NCI-H510A treated with DMSO at 0.1 percent for 48 hours (cell line): ENCODE data around the gene GRAMD1C.

Experiments used
- DNase-seq: peaks from one replicate; lab custom pipeline; 2025; lab: John Stamatoyannopoulos, UW

The GRAMD1C gene

DNA sequence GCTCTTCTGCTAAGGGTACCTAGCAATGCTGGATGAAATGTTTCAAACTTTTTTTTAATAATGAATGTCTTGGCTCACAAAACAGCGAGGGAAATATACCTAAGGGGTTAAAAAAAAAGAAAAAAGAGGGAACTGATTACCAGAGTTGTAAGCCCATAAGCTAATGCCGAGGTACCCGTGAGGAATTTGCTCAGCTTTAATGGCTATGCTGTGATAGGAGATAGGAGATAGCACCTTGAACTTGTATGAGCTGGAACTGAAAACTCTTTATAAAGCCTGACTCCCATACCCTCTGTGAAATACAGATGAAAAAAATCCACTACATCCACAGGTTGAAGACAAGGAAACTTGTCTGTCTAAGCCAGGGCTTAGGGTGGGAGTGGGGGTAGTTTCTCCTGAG lies 13.9 kb downstream of the GRAMD1C start:
- DNase-seq = no peak

DNA sequence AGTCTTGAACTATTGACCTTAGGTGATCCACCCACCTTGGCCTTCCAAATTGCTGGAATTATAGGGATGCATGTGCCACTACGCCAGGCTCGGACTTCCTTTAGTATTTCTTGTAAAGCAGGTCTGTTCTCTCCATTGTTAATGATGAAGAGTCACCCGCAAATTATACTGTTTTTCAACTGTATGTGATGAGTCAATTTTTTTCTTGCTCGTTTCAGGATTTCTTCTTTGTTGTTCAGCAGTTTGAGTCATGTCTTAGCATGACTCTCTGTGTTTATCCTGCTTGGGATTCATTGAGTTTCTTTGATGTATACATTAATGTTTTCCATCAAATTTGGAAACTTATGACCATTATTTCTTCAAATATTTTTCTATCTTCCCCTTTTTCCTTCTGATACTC lies 28.9 kb downstream of the GRAMD1C start:
- no peak for DNase-seq

DNA sequence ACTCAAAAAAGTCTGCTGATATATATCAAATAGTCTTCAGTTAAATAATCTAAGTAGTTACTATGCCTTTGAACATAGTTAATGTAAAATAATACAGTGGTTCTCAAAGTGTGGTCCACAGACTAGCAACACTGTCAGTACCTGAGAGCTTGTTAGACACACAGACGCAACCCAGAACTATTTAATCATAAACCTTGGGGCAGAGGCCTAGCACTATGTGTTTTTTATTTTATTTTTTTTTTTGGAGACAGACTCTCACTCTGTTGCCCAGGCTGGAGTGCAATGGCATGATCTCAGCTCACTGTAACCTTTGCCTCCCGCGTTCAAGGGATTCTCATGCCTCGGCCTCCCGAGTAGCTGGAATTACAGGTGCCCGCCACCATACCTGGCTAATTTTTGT lies 34.7 kb downstream of the GRAMD1C start:
- no peak for DNase-seq

DNA sequence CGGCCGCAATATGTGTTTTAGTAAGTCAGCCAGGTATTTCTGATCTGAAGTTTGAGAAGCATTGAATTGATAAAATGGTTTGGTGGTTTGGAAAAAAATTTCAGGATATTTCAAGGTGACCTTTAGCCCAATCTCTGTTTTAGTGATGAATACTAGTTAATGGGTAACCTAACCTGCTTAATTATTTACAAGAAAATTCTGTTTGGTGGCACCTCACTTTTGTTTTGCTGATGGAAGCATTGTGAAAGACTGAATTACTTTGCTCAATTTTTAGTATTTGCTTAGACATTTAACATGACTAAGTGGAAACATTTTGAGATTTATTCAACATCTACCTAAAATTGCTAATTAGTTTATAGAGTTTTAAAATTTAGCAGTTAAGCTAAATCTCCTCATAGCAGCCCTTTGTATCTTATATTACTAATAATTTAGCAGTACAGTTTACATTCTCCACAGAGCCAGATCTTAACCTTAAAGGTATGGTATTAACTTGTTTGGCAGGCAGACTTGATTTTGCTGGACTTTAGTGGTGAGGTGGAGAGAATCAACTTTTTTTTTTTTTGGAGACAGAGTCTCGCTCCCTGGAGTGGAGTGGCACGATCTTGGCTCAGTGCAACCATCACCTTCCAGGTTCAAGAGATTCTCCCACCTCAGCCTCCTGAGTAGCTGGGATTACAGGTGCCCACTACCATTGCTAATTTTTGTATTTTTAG lies 35.4 kb downstream of the GRAMD1C start:
- DNase-seq = no peak

DNA sequence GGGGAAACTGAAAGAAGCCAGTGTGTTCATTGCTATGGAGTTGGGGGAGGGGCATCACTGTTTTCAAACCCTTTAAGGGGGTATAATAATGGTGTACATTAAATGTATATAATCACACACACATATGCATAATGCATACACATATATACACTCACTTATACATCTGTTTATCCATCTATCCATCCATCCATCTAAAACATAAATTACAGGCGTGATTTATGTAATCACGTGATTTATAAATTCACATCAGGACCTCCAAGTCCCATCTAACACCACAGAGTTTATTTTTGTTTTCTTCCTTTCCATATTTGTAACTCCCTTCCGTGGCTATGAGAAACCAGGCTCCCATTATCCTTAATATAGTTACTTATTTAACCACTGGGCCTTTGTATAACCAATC lies 39.8 kb downstream of the GRAMD1C start:
- DNase-seq = no peak

DNA sequence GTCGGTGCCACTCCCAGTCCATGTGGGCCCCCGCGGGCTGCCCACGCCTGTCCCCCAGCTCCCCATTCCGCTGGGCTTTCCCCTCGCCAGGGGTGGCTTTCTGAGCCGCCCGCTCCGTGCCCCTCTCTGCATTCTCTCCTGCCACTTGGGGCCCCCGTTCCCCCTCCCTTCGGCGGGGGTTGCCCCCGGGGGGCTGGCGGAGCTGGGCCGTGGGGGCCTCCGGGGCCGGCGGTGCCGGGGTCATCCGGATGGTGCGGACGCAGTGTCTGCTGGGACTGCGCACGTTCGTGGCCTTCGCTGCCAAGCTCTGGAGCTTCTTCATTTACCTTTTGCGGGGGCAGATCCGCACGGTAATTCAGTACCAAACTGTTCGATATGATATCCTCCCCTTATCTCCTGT lies 46.5 kb downstream of the GRAMD1C start:
- DNase-seq = no peak

DNA sequence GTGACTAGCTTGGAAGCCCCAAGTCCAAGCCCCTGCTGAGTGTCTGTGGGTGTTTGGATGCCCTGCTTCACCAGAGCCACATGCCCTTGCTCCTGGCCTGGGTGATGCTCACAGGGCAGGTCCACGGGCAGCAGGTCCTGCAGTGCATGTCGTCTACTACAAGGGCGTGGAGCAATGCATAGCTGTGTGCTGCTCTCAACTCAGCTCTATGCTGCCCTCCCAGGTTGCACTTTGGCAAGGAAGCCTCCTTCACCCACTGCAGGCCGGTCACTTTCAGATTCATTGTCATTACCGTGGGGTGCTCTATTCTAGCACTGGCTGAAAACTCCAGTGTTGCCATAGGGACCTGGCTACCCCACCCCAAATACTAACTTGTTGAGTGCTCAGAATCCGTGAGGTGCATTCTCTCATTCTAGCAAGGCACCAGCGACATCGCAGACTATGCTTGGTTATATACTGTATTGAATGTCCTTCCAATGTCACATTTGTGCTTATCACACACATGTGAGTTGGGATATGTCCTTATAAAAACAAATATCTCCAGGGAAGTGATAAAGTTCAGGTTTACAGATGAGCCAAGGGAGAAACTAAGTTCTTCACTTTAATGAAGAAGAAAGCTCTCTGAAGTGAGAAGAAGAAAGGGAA lies 51.8 kb downstream of the GRAMD1C start:
- DNase-seq = no peak

DNA sequence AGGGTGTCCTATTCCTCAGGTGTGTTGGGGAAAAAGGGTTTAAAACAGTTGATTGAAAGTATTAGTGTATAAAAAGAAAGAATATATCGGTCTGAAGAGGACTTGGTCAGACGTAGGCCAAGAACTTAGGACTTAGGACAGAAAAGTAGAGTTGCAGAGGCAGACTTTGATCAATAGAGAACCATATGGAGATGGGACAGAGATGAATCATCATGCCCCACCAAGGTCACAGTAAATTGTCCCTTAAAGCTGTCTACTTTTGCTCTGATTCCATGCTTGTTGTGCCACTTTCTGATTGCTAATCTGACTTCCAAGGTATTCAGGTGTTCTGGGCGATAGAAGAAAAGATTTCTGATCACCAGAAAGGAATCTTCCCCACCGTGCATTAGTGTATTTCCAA lies 56.3 kb downstream of the GRAMD1C start:
- DNase-seq = no peak

DNA sequence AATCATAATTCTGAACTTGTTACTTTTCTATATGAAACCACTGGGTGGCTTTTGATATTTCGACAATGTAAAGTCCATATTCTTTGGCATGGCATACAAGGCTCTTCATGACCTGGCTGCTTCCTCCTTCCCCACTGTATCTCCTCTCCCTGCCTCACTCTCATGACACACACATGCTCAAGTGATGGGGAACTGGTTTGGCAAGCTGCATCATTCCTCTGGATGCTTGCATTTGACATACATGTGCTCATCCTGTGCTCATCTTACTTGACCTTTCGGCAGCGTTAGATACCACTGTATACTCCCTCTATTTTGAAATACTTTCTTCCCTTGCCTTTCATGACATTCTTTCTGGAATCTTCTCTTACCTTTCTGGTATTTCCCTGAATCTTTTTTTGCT lies 57.4 kb downstream of the GRAMD1C start:
- no peak for DNase-seq

DNA sequence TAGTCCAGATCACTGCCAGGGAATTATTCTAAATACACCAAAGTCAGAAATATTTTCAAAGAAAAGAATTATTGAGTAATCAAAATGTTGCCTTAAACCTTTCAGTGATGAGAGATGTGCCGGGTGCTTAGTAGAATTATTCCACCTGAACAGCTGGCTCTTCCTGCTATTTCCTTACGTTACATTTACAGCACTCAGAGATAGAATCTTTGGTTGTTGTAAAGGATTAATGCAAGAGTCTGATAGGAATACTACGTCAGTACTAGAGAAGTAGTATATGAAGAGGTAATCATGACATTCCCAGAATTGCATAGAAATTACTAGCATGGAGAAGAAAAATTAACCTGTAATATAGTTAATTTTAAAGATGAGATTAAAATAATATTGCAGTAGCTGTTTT lies 58.3 kb downstream of the GRAMD1C start:
- DNase-seq = peak; percentile 49

DNA sequence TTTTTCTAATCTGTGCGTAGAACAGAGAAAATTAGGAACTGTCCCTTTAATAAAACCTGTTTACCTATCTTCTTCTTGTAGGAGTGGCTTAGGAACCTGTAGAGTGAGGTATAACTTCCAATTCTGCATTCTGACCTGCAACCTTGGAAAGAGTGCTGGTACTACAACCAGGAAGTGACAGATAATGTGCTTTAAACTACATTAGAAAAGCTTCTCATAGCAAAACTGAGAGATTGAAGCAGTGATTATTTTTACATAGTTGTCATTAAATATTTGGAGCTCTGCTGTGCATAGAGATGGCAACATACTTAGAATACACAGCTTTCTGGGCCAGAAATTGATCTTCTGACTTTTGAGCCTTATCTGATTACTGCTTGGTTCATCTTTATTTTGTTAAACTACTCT lies 58.8 kb downstream of the GRAMD1C start:
- peak; percentile 50 for DNase-seq

DNA sequence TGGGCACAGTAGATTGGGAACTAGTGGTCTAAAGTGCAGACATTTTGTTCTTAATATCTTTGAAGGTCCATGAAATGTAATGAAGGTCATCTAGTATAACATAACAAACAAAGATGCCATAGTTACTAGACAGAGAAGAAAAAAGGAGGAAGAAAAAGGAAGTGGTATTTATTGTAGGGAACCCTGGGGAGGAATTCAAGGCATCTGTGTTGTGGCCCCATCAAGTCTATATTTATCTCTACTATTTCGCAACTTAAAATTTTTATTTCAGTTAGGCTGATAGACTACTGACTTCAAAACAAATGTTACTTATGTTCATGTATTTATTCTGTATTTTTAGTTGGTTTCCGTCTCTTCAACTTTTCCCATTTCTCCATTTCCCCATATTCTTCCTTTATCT lies 60.3 kb downstream of the GRAMD1C start:
- DNase-seq = no peak

DNA sequence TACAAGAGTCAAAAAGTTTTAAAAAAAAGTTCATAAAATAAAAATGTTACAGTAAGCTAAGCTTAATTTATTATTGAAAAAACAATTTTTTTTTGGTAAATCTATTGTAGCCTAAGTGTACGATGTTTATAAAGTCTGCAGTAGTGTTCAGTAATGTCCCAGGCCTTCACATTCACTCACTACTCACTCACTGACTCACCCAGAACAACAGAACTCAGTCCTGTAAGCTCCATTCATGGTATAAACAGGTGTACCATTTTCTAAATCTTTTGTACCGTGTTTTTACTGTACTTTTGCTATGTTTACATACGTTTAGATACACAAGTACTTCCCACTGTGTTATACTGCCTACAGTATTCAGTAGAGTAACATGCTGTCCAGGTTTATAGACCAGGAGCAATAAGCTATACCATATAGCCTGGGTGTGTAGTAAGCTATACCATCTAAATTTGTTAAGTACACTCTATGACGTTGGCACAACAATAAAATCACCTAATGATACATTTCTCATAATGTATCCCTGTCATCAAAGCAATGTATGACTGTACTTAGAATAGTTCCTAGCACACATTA lies 68.1 kb downstream of the GRAMD1C start:
- DNase-seq = no peak

DNA sequence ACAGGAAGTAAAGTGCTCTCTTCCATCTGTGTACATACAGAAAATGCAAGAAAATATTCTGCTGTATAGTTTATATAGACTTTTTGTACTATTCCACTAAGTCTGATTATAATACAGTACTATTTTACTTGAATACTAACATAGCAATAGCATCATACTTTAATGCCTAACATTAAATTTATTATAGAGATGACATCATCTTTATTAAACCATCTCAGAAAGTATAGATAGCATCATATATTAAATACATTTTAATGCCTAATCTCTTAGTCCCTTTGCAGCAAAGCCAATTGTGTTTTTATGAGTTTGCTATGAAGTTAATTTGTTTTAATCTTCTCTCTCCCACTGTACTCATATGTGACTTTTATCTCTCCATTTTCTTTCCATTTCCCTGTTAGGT lies 69.5 kb downstream of the GRAMD1C start:
- DNase-seq = no peak

DNA sequence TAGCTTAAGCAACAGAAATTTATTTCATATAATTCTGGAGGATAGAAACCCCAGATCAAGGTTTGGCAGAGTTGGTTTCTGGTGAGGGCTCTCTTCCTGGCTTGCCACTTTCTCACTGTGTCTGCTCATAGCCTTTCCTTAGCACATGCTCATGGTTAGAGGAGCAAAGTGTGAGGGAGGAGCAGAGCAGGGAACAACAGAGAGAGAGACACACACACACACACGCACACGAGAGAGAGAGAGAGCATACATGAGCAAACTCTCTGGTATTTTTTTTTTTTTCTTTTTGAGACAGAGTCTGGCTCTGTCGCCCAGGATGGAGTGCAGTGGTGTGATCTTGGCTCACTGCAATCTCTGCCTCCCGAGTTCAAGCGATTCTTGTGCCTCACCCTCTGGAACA lies 72.4 kb downstream of the GRAMD1C start:
- no peak for DNase-seq

DNA sequence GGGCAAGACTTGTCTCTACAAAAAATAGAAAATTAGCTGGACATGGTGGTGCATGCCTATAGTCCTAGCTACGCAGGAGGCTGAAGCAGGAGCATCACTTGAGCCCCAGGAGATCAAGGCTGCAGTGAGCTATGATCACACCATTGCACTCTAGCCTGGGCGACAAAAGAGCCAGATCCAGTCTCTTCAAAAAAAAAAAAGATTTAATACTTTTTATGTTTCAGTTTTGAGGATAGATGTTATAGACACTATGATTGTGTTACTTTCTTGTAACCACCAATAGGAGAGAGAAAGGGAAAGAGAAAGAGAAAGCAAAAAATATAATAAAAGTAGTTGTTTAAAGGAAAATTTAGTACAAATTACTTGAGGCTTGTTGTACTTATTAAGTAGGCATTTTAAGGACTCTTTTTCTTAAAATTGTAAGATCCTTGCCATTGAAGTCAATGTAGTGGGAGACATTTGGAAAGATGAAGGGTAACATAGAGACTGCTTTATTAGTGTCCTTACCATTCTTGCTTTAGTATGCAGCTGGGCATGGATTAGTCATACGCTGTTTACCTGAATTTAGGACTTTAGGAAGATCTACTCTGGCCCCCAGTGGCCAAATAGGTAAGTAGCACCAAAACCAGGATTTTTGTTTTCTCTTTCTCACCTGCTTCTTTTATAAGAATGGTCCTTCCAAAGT lies 74.1 kb downstream of the GRAMD1C start:
- peak; percentile 67 for DNase-seq

DNA sequence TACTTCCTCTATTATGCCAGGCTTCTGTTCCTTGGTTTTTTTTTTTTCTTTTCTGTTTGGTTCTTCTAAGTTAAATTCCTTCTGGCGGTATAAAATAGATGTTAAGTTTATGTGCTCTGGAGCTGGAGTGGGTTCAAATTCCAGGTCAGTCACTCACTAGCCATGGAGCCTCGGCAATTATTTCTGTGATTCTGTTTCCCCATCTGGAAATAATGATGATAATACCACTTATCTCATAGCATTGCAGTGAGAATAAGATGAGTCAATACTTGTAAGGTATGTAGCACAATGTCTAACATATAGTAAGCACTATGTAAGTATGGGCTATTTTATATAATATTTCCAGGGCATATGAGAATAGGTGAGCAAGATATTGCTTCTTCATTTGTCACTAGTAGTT lies 76.1 kb downstream of the GRAMD1C start:
- no peak for DNase-seq

DNA sequence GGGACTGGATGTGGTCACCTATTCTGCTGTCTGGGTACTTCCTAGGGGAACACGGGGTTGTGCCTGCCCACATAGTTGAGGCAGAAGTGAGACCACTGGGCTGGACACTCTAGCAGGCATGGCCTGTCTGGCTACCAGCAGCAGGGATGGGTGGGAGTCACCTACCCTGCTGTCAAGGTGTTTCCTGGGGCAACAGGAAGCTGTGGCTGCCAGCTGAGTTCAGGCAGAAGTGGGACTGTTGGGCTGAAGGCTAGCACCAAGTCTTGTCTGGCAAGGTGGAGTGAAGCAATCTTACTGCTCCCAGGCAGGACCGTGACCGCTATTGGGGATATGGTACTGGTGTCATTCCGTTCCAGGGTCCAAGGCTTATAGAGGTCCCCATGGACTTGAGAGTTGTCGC lies 89.0 kb downstream of the GRAMD1C start:
- DNase-seq = no peak

DNA sequence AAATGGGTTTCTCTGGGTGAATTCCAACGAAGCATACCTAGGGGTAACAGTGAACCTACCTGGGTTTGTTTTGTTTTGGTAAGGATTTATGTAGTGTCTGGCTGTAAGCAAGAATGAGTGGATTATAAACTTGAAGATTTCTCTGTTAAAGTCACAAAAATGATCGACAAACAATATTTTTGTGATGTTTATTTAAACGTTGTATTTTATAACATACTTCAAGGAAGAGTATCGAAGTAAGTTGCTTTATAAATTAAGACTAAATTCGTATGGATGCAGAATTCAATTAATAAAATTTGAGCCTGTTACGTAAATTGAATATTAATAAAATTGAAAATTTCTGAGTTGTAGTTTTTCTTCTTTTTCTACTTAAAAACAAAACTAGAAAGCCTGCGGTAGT lies 108.2 kb downstream of the GRAMD1C start:
- no peak for DNase-seq

DNA sequence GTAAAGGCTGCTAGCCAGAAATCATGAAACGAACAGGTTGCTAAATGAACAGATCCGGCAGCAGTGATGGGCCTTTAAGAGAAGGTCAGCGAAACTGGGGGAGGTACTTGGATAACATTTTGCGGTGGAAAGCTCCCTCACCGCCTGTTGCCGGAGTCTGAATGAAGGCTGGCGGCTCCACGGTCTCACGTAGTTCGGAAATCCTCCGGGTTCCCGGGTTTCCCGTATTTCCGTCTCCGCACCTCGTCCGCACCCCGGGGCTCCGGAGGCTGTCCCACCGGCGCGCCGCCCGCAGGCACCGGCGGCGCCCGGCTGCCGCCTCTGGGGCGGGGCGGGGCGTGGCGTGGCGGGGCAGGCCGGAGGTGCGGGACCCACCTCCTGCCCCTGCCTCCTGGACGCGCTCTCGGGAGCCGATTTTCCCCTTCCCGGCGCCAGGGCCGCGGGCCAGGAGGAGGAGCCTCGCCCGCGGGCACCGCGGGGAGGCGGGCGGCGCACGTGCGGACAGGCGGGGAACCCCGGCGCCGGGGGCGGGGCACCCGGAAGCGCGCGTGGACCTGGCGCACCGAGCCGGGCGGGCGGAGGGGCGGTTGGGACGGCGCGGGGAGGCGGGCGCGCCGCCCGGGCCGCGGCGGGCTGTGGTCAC lies 108.9 kb downstream of the GRAMD1C start, which contains the start of gene ZDHHC23:
TSS of gene ZDHHC23 (plus strand) at position 642 of the 643 bp plus-strand sequence. CDS start 790 bp downstream, outside the sequence.
- DNase-seq = peak; percentile 60

DNA sequence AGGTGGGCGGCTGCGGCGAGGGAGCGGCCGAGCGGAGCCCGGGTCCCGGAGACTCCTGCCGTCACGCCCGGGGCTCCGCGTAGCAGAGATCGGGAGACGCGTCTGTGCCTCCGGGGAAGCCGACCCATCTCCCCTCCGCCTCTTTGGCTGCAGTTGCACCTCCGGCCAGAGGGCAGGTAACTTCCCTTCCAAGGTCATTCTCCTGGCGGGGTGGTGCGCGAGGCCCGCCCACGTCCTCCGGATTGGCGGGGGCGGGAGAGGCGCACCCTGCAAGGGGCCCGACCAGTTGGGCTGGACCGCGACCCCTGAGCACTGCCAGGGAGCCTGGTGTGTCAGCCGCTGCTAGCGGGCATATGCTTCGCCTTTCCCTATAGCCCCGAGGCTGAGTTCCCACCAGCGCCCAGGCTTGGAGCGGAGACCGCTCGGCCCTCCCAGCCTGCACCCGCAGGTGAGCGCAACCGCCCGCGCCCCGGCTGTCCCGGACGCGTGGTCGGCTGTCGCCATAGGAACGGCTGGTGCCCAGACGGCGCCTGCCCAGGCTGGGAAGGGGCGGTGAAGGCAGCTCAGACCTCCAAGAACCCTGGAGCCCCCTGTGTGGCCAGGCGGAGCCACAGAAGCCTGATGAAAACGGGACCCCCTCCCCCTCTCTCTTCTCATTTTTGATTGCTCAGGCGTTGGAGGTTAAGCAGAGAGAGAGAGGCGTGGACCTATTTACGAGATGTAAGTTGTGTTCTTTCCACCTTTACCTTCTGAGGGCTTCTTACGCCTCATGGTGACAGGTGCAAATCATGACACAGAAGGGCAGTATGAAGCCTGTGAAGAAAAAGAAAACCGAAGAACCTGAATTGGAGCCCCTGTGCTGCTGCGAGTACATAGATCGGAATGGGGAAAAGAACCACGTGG lies 109.7 kb downstream of the GRAMD1C start:
- peak; percentile 22 for DNase-seq
